Sigmoid colon (tissue), 3 donors: ENCODE data around the gene LIM2.

Experiments
- POLR2A ChIP-seq, 2 donors: fragments of 450-650 bp; IDR thresholded peaks; one replicate each; pipeline ENCODE4 v1.6.1; 2016; ENCODE audit warnings: antibody characterized with exemption in 2 of 2, mild to moderate bottlenecking in 2 of 2, moderate library complexity in 2 of 2
- TF ChIP-seq, protein P1 (sequence below), 4 experiments: fragments of 450-650 bp in 3 of 4; fragments of 200-600 bp in 1 of 4; IDR thresholded peaks; one replicate each; pipeline ENCODE4 v1.5.1; 2016 to 2019; ENCODE audit warnings: antibody characterized with exemption in 4 of 4, mild to moderate bottlenecking in 3 of 4, moderate library complexity in 2 of 4

DNA sequence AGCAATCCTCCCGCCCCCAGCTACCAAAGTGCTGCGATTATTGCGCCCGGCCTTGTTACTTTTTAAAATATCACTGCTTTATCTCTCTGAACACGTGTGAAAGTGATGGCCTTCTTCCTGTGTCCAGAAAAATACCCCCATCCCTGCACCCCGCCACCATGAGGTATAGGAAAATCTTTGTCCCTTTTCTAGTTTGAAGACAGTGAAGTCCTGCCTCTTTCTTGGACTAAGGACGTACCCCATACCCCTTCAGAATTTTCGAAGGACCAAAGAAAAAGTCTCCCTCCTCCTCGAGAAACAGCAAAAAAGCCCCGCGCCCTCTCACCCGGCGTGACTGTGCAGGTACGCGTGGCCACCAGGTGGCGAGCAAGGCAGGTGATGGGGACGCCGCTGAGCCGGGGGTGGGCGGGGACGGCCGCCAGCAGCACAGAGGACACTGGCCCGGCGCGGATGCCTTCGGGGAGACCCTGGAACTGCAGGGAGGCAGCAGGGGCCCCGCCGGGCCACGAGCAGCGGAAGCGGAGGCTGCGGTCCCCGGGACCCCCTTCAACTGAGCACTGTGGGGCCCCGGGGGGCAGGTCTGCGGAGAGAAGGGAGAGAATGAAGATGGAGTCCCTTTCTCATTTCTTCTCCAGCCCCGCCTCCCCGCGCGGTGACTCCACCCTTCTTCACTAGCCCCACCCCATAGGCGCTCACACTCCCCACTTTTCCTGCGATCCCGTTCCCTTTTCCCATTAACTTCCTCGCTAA, 49.0 kb downstream of the LIM2 start:
- TF ChIP-seq, protein P1, sequence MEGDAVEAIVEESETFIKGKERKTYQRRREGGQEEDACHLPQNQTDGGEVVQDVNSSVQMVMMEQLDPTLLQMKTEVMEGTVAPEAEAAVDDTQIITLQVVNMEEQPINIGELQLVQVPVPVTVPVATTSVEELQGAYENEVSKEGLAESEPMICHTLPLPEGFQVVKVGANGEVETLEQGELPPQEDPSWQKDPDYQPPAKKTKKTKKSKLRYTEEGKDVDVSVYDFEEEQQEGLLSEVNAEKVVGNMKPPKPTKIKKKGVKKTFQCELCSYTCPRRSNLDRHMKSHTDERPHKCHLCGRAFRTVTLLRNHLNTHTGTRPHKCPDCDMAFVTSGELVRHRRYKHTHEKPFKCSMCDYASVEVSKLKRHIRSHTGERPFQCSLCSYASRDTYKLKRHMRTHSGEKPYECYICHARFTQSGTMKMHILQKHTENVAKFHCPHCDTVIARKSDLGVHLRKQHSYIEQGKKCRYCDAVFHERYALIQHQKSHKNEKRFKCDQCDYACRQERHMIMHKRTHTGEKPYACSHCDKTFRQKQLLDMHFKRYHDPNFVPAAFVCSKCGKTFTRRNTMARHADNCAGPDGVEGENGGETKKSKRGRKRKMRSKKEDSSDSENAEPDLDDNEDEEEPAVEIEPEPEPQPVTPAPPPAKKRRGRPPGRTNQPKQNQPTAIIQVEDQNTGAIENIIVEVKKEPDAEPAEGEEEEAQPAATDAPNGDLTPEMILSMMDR (IDR thresholded peaks at IDR 0.05) = peak; percentile 77 to 87 (median 80)
- TF ChIP-seq POLR2A (IDR thresholded peaks at IDR 0.05) = no peak
